H1 (cell line): Measurements from ENCODE around the gene DHRS1. TPM values are rescaled to one million over a fixed set of nuclear protein-coding genes. Genes with fewer than 3 reads are reported as not detected.

Experiments used
- EP300 ChIP-seq, 2 experiments: IDR thresholded peaks; 1 replicate in 1 of 2; 2 replicates in 1 of 2; pipeline ENCODE4 v1.6.1; 2011 to 2012; ENCODE audit warnings: low read depth in 2 of 2, low read length in 2 of 2, mild to moderate bottlenecking in 2 of 2, borderline replicate concordance in 1 of 2, inconsistent platforms in 1 of 2, moderate library complexity in 1 of 2
- EZH2 ChIP-seq: fragments of 200-600 bp; sonication (generic); IDR thresholded peaks from 2 replicates; pipeline ENCODE4 v1.7.1; 2012; ENCODE audit warnings: low read depth, mild to moderate bottlenecking, moderate library complexity, low read length, inconsistent platforms; ENCODE audit not compliant: severe bottlenecking
- GABPA ChIP-seq: IDR thresholded peaks from 2 replicates; pipeline ENCODE4 v1.6.1; 2011; ENCODE audit warnings: mild to moderate bottlenecking, low read length, moderate library complexity, borderline replicate concordance; ENCODE audit not compliant: insufficient read depth
- TAF7 ChIP-seq: optimal IDR thresholded peaks from 2 replicates; pipeline ENCODE3; 2011; ENCODE audit warnings: low read depth, mild to moderate bottlenecking, inconsistent platforms, low read length, moderate library complexity, borderline replicate concordance
- polyA plus RNA-seq, 7 experiments: library from polyadenylated mRNA; depleted of rRNA in 3 of 7; stranded (reverse) in 5 of 7; unstranded in 2 of 7; fragments of >200 nt in 5 of 7; fragments of 200-250 nt in 2 of 7; gene quantifications; 1 replicate in 5 of 7; 2 replicates in 1 of 7; 4 replicates in 1 of 7; pipeline versions ENCODE4 v1.2.1 to v1.2.3, GENCODE V29; 2011 to 2013; ENCODE audit warnings: missing spikeins in 2 of 7, mixed read lengths in 2 of 7
- total RNA-seq: library from RNA; stranded (reverse); fragmentation: NEBNext Ultra II Directional; extraction: Animal tissue kit (Norgen Biotek cat#: 25700); gene quantifications from 2 replicates; pipeline ENCODE4 v1.2.1, GENCODE V29; 2021

The DHRS1 gene
- total and polyA plus RNA-seq, 2 of the 8 experiments (the other 6 are each of a cell fraction or from before 2014, with no cell fraction given), result 8.8 to 31.7 TPM

- TF ChIP-seq EZH2 (no peak), TAF7 (no peak), EP300 (IDR thresholded peaks at IDR 0.05; ENCODE audit: borderline replicate concordance in 1 of 2, low read depth in 2 of 2, low read length in 2 of 2) (no peak), GABPA (no peak)
Measured at GRCh38 chr14:24274101-24274543, 25.5 kb downstream of the DHRS1 start (continued).
